GM23338 (cell line): Measurements from ENCODE around the gene DBNL. TPM values are rescaled to one million over a fixed set of nuclear protein-coding genes. Genes with fewer than 3 reads are reported as not detected.
A peak's percentile ranks its signal among the peaks of the same experiment; 100 is the strongest.

Source experiments
- ATAC-seq: fragments of 200-7000 bp; cut with Tn5 transposase; 3 replicates; pipeline ENCODE4 v1.9.1; 2020
- DNase-seq: peaks from one replicate; pipeline ENCODE4 v3.0.0-alpha.2; 2015; ENCODE audit warnings: low spot score
- H2AFZ ChIP-seq: fragments of 200-600 bp; sonication (generic); 2 replicates; pipeline ENCODE4 v1.8.0; 2016; ENCODE audit warnings: antibody characterized with exemption, mild to moderate bottlenecking, moderate library complexity
- H3F3A ChIP-seq: fragments of 200-600 bp; sonication (generic); replicated peaks from 2 replicates; pipeline ENCODE4 v1.8.0; 2017; ENCODE audit warnings: antibody characterized with exemption, mixed run types, low read depth
- H3K27ac ChIP-seq: fragments of 200-600 bp; sonication (generic); 2 replicates; pipeline ENCODE4 v1.6.1; 2016; ENCODE audit warnings: low read depth
- H3K27me3 ChIP-seq: fragments of 200-600 bp; sonication (generic); 2 replicates; pipeline ENCODE4 v1.8.0; 2016; ENCODE audit warnings: mild to moderate bottlenecking, mixed run types, moderate library complexity; ENCODE audit not compliant: insufficient read depth
- H3K36me3 ChIP-seq: fragments of 200-600 bp; sonication (generic); 2 replicates; pipeline ENCODE4 v1.8.0; 2016; ENCODE audit warnings: mild to moderate bottlenecking; ENCODE audit not compliant: insufficient read depth
- H3K4me1 ChIP-seq: fragments of 200-600 bp; sonication (generic); 2 replicates; pipeline ENCODE4 v1.8.0; 2016; ENCODE audit warnings: mild to moderate bottlenecking, moderate library complexity; ENCODE audit not compliant: insufficient read depth
- H3K4me2 ChIP-seq: fragments of 200-600 bp; sonication (generic); 2 replicates; pipeline ENCODE4 v1.7.1; 2017; ENCODE audit warnings: mixed run types
- H3K4me3 ChIP-seq: fragments of 200-600 bp; sonication (generic); 2 replicates; pipeline ENCODE4 v1.6.1; 2016; ENCODE audit warnings: mixed run types
- H3K79me2 ChIP-seq: fragments of 200-600 bp; sonication (generic); replicated peaks from 2 replicates; pipeline ENCODE4 v1.8.0; 2017; ENCODE audit warnings: mild to moderate bottlenecking; ENCODE audit not compliant: insufficient read depth
- H3K9me2 ChIP-seq: fragments of 200-600 bp; sonication (generic); 2 replicates; pipeline ENCODE4 v1.8.0; 2017; ENCODE audit not compliant: insufficient read depth
- H4K20me1 ChIP-seq: fragments of 200-600 bp; sonication (generic); replicated peaks from 2 replicates; pipeline ENCODE4 v1.8.0; 2017; ENCODE audit warnings: mild to moderate bottlenecking; ENCODE audit not compliant: insufficient read depth
- H3K27ac Mint-ChIP-seq: 2 replicates; pipeline ENCODE4 v1.8.0; 2020; ENCODE audit warnings: inconsistent platforms, mild to moderate bottlenecking, moderate library complexity, mixed read lengths
- H3K27me3 Mint-ChIP-seq: 3 replicates; pipeline ENCODE4 v1.8.0; 2022; ENCODE audit warnings: low read depth, mild to moderate bottlenecking, moderate library complexity, mixed read lengths, inconsistent platforms; ENCODE audit not compliant: insufficient read depth, poor library complexity
- H3K36me3 Mint-ChIP-seq: 3 replicates; pipeline ENCODE4 v1.8.0; 2021; ENCODE audit warnings: low read depth, mild to moderate bottlenecking, inconsistent platforms, moderate library complexity, mixed read lengths
- H3K4me1 Mint-ChIP-seq: 3 replicates; pipeline ENCODE4 v1.8.0; 2020; ENCODE audit warnings: mild to moderate bottlenecking, inconsistent platforms, mixed read lengths
- H3K4me3 Mint-ChIP-seq: 3 replicates; pipeline ENCODE4 v1.8.0; 2021; ENCODE audit warnings: moderate library complexity, mild to moderate bottlenecking, inconsistent platforms, mixed read lengths
- H3K9me3 Mint-ChIP-seq: 3 replicates; pipeline ENCODE4 v1.8.0; 2020; ENCODE audit warnings: moderate library complexity, mild to moderate bottlenecking, inconsistent platforms, mixed read lengths
- CREB1 ChIP-seq: fragments of 250-450 bp; sonication (Bioruptor Pico); IDR thresholded peaks from 2 replicates; pipeline ENCODE4 v1.5.0; 2020; ENCODE audit warnings: low read depth, mild to moderate bottlenecking, moderate library complexity
- EZH2 ChIP-seq: fragments of 200-600 bp; sonication (generic); IDR thresholded peaks from one replicate; pipeline ENCODE4 v1.8.0; 2017; ENCODE audit warnings: antibody characterized with exemption, mild to moderate bottlenecking, low read depth; ENCODE audit not compliant: unreplicated experiment
- POLR2AphosphoS5 ChIP-seq: IDR thresholded peaks from 2 replicates; pipeline ENCODE4 v1.6.1; 2016; ENCODE audit warnings: antibody characterized with exemption, low read depth
- ZNF114 ChIP-seq: fragments of 250-450 bp; sonication (Bioruptor Pico); IDR thresholded peaks from 2 replicates; pipeline ENCODE4 v1.5.0; 2020; ENCODE audit warnings: mild to moderate bottlenecking, moderate library complexity
- ZNF462 ChIP-seq: fragments of 250-450 bp; sonication (Bioruptor Pico); IDR thresholded peaks from 2 replicates; pipeline ENCODE4 v1.5.0; 2020; ENCODE audit warnings: mild to moderate bottlenecking, moderate library complexity
- polyA plus RNA-seq: library from polyadenylated mRNA; unstranded; fragments of >200 nt; fragmentation: Nextera tagmentation; extraction: Ambion mirVana; gene quantifications from 2 replicates; pipeline ENCODE4 v1.2.1, GENCODE V29; 2016
- total RNA-seq: library from RNA; depleted of rRNA; stranded (reverse); fragments of >200 nt; shearing (Covaris generic); gene quantifications from 2 replicates; pipeline ENCODE4 v1.2.3, GENCODE V29; 2014

DBNL gene
- total and polyA plus RNA-seq, 2 experiments from 2014 or later = 18.1 to 49.4 TPM

- Mint-ChIP-seq H3K27me3 (peaks cover 24% of the 10 kb centered on the region), H3K27ac (no peak overlapping the region), H3K36me3 (peaks cover 21% of the 10 kb centered on the region), H3K4me1 (peaks cover 29% of the 10 kb centered on the region), H3K4me3 (peak overlapping the region; percentile 65), H3K9me3 (no peaks in the 10 kb centered on the region; the same call in 2 of the 3 replicates)
- no peak overlapping the region for H2AFZ ChIP-seq
- H3K4me3 ChIP-seq = peak overlapping the region; percentile 41; the same call in 1 of the 2 replicates
- H3K9me2 ChIP-seq = no peaks in the 10 kb centered on the region
- H4K20me1 ChIP-seq = 0 out of 2 replicates have a peak, but pooled peaks cover 7% of the 10 kb centered on the region
- H3K27ac ChIP-seq = no peak overlapping the region
- peak; percentile 39 for TF ChIP-seq POLR2AphosphoS5
- no peak for TF ChIP-seq ZNF114 (CRISPR knock-in tag)
- H3K36me3 ChIP-seq = no peaks in the 10 kb centered on the region
- peak; percentile 29 for DNase-seq
- peaks cover 5% of the 10 kb centered on the region; the same call in 1 of the 2 replicates for H3F3A ChIP-seq
- no peaks in the 10 kb centered on the region for H3K79me2 ChIP-seq
- H3K4me1 ChIP-seq = peaks cover 27% of the 10 kb centered on the region
- peak overlapping the region; percentile 69 for H3K4me2 ChIP-seq
- H3K27me3 ChIP-seq = peaks cover 27% of the 10 kb centered on the region
- ATAC-seq = peak; percentile 6
These were observed 20.4 kb downstream of the DBNL start for GRCh38 chr7:44064791-44065430.

GRCh38 chr7:44065431-44066110 is 21.1 kb downstream of the DBNL start, which contains the start of gene PGAM2:
Gene PGAM2, minus strand, starts transcription at chr7:44065567. Its CDS starts 38 bp downstream, at chr7:44065529.
- Histone ChIP-seq H3F3A (peaks cover 5% of the 10 kb centered on the region; the same call in 1 of the 2 replicates), H3K9me2 (no peaks in the 10 kb centered on the region), H3K79me2 (no peaks in the 10 kb centered on the region), H4K20me1 (0 out of 2 replicates have a peak, but pooled peaks cover 7% of the 10 kb centered on the region), H3K27me3 (peaks cover 28% of the 10 kb centered on the region), H3K4me2 (peak within 1 kb of the TSS; percentile 83), H3K27ac (no peak within 1 kb of the TSS), H3K36me3 (no peaks in the 10 kb centered on the region), H3K4me3 (peak within 1 kb of the TSS; percentile 52), H3K4me1 (peaks cover 27% of the 10 kb centered on the region), H2AFZ (no peak within 1 kb of the TSS)
- ATAC-seq (peak; percentile 73), DNase-seq (peak; percentile 67)
- H3K9me3 Mint-ChIP-seq = no peaks in the 10 kb centered on the region; the same call in 2 of the 3 replicates
- H3K27me3 Mint-ChIP-seq = peaks cover 24% of the 10 kb centered on the region
- H3K36me3 Mint-ChIP-seq = peaks cover 14% of the 10 kb centered on the region
- H3K27ac Mint-ChIP-seq = peak within 1 kb of the TSS; percentile 70; the same call in 1 of the 2 replicates
- TF ChIP-seq CREB1 (CRISPR knock-in tag) (no peak), POLR2AphosphoS5 (peak; percentile 21; the same call in 1 of the 2 replicates)
- H3K4me3 Mint-ChIP-seq = peak within 1 kb of the TSS; percentile 65
- H3K4me1 Mint-ChIP-seq = peaks cover 29% of the 10 kb centered on the region

- DNase-seq (no peak), ATAC-seq (no peak; the same call in 2 of the 3 replicates)
- Histone ChIP-seq H2AFZ (no peak overlapping the region), H3K4me2 (peak overlapping the region; percentile 69), H3K9me2 (no peaks in the 10 kb centered on the region), H3K36me3 (no peaks in the 10 kb centered on the region), H3K4me1 (peaks cover 27% of the 10 kb centered on the region), H4K20me1 (0 out of 2 replicates have a peak, but pooled peaks cover 7% of the 10 kb centered on the region), H3K79me2 (no peaks in the 10 kb centered on the region), H3K4me3 (peak overlapping the region; percentile 41), H3K27ac (no peak overlapping the region), H3K27me3 (peaks cover 28% of the 10 kb centered on the region), H3F3A (peaks cover 5% of the 10 kb centered on the region; the same call in 1 of the 2 replicates)
- peak overlapping the region; percentile 70; the same call in 1 of the 2 replicates for H3K27ac Mint-ChIP-seq
- H3K4me1 Mint-ChIP-seq = peaks cover 29% of the 10 kb centered on the region
- peaks cover 14% of the 10 kb centered on the region for H3K36me3 Mint-ChIP-seq
- peaks cover 24% of the 10 kb centered on the region for H3K27me3 Mint-ChIP-seq
- no peaks in the 10 kb centered on the region; the same call in 2 of the 3 replicates for H3K9me3 Mint-ChIP-seq
- H3K4me3 Mint-ChIP-seq = peak overlapping the region; percentile 29; the same call in 1 of the 3 replicates
- no peak for TF ChIP-seq ZNF462 (CRISPR knock-in tag)
- TF ChIP-seq EZH2 = no peak
These were observed 21.6 kb downstream of the DBNL start for GRCh38 chr7:44066111-44066460.
